ENCODE data around the gene EMP3. TPM values are rescaled to one million over a fixed set of nuclear protein-coding genes. Genes with fewer than 3 reads are reported as not detected.

Gene EMP3
- total RNA-seq, 1 experiment from 2014 or later: 92.9 TPM

GRCh38 chr19:48370955-48371354 lies 45.6 kb downstream of the EMP3 start:
- TF ChIP-seq YY1 (IDR thresholded peaks at IDR 0.05; ENCODE audit: extremely low read depth, insufficient replicate concordance, low read depth, low read length) (no peak), POLR2A (IDR thresholded peaks at IDR 0.05; ENCODE audit: borderline replicate concordance, extremely low read depth, insufficient read depth, insufficient read length) (no peak), EZH2phosphoT487 (IDR thresholded peaks at IDR 0.05; ENCODE audit: borderline replicate concordance) (no peak), ZBTB33 (IDR thresholded peaks at IDR 0.05; ENCODE audit: extremely low read depth, insufficient replicate concordance, low read length) (no peak), REST (IDR thresholded peaks at IDR 0.05; ENCODE audit: low read depth) (no peak), JUND (IDR thresholded peaks at IDR 0.05) (no peak), SP1 (IDR thresholded peaks at IDR 0.05; ENCODE audit: low read depth) (no peak), SRF (IDR thresholded peaks at IDR 0.05; ENCODE audit: low read depth) (no peak), CEBPB (IDR thresholded peaks at IDR 0.05; ENCODE audit: low read depth) (no peak), CTCF (IDR thresholded peaks at IDR 0.05 in 2 of 3, conservative IDR thresholded peaks at IDR 0.05 in 1 of 3; ENCODE audit: borderline replicate concordance in 1 of 3, insufficient read depth in 1 of 3, low read depth in 2 of 3, low read length in 2 of 3) (no peak), MAX (IDR thresholded peaks at IDR 0.05) (no peak)
- Histone ChIP-seq H2AFZ (ENCODE audit: low read depth, low read length, poor library complexity, severe bottlenecking) (no peak overlapping the region), H3K4me3 (replicated peaks in 1 of 2; ENCODE audit: low read depth in 1 of 2, low read length in 2 of 2) (no peak overlapping the region), H3K36me3 (ENCODE audit: control insufficient read depth in 1 of 2, insufficient read depth in 2 of 2, low read length in 2 of 2) (no peaks in the 10 kb centered on the region), H3K79me2 (ENCODE audit: insufficient read depth, low read length) (no peaks in the 10 kb centered on the region), H3K9ac (ENCODE audit: low read length) (no peak overlapping the region), H4K20me1 (ENCODE audit: insufficient read depth) (no peaks in the 10 kb centered on the region), H3K9me3 (ENCODE audit: control insufficient read depth in 1 of 2, insufficient read depth in 1 of 2, low read depth in 1 of 2, low read length in 2 of 2) (no peaks in the 10 kb centered on the region), H3K4me1 (ENCODE audit: control insufficient read depth in 1 of 2, insufficient read depth in 2 of 2, low read length in 2 of 2) (peaks cover 14 to 18% of the 10 kb centered on the region in 2 experiments; a peak in 3 of 4 replicates), H3K27ac (ENCODE audit: low read depth, low read length) (no peak overlapping the region), H3K9me2 (ENCODE audit: insufficient read depth) (no peaks in the 10 kb centered on the region), H3K27me3 (ENCODE audit: insufficient read depth, low read length) (no peaks in the 10 kb centered on the region), H3K4me2 (ENCODE audit: low read length) (no peak overlapping the region)
- ChIA-PET POLR2A (no interaction called here), RAD21 (ENCODE audit: low non-redundant PET in 1 of 2, low total read pairs in 2 of 2, uncharacterized antibody in 2 of 2, unreplicated experiment in 2 of 2) (no interaction called here), CTCF (interaction anchor here (0.9 to 1.1 kb wide), 2 partner anchors 20 to 21 kb away, joined by 3 to 4 read pairs; partner anchors contain the start of gene KDELR1)
- ATAC-seq (no peak), DNase-seq (ENCODE audit: low read depth, low spot score) (no peak)
- intact Hi-C loops (cut with micrococcal nuclease): no loop called here
- BruUV-seq (replicated peaks): no TSS peak

Measured in HCT116 (cell line).